ENCODE results near the gene THAP7. TPM values are rescaled to one million over a fixed set of nuclear protein-coding genes. Genes with fewer than 3 reads are reported as not detected.

THAP7 gene
- polyA plus RNA-seq, 1 donor (not counting 4 experiments of a cell fraction or from before 2014, with no cell fraction given) = 10.4 TPM

- no peaks in the 10 kb centered on the region for H4K20me1 ChIP-seq (ENCODE audit: control insufficient read depth, extremely low read depth, insufficient read depth, low read length)
- TF ChIP-seq CTCF (optimal IDR thresholded peaks at IDR 0.05 in 1 of 3, IDR thresholded peaks at IDR 0.05 in 1 of 3, conservative IDR thresholded peaks at IDR 0.05 in 1 of 3; ENCODE audit: extremely low read depth in 1 of 3, insufficient read depth in 2 of 3, low read length in 3 of 3) (no peak), EZH2 (IDR thresholded peaks at IDR 0.05; ENCODE audit: low read length) (no peak)
- DNase-seq (ENCODE audit: low read depth, low spot score) (no peak), FAIRE-seq (no peak)
- H3K4me1 ChIP-seq (ENCODE audit: control insufficient read depth, extremely low read depth, insufficient read depth, low read length) = no peaks in the 10 kb centered on the region
- H3K9me3 ChIP-seq (ENCODE audit: control insufficient read depth, low read depth, low read length) = no peaks in the 10 kb centered on the region
- no peak overlapping the region for H3K9ac ChIP-seq (ENCODE audit: control insufficient read depth, extremely low read depth, insufficient read depth, low read length)
- no peaks in the 10 kb centered on the region for H3K79me2 ChIP-seq (ENCODE audit: control insufficient read depth, insufficient read depth, low read length)
- H3K27ac ChIP-seq (ENCODE audit: control insufficient read depth, insufficient read depth, low read length) = no peak overlapping the region
- no peak overlapping the region for H2AFZ ChIP-seq (ENCODE audit: control insufficient read depth, low read length)
- no peaks in the 10 kb centered on the region for H3K9me1 ChIP-seq (ENCODE audit: control insufficient read depth, extremely low read depth, insufficient read depth, low read length)
- peaks cover 26 to 51% of the 10 kb centered on the region in 2 experiments for H3K36me3 ChIP-seq (ENCODE audit: control insufficient read depth in 2 of 2, extremely low read depth in 1 of 2, insufficient read depth in 2 of 2, low read length in 2 of 2)
- no peak overlapping the region for H3K4me3 ChIP-seq (ENCODE audit: control insufficient read depth in 2 of 3, extremely low read depth in 1 of 3, insufficient read depth in 2 of 3, low read depth in 1 of 3, low read length in 3 of 3)
- H3K4me2 ChIP-seq (ENCODE audit: control insufficient read depth, extremely low read depth, insufficient read depth, low read depth, low read length) = no peak overlapping the region
- dilution Hi-C loops (cut with MboI; ENCODE audit: extremely low pct_ligation_motif_present, low sequenced_read_pairs) = no loop called here
- H3K27me3 ChIP-seq (ENCODE audit: control insufficient read depth, extremely low read depth, insufficient read depth, low read length) = no peaks in the 10 kb centered on the region
Measured at GRCh38 chr22:20991252-20992055, 10.5 kb downstream of the THAP7 start.

DNA sequence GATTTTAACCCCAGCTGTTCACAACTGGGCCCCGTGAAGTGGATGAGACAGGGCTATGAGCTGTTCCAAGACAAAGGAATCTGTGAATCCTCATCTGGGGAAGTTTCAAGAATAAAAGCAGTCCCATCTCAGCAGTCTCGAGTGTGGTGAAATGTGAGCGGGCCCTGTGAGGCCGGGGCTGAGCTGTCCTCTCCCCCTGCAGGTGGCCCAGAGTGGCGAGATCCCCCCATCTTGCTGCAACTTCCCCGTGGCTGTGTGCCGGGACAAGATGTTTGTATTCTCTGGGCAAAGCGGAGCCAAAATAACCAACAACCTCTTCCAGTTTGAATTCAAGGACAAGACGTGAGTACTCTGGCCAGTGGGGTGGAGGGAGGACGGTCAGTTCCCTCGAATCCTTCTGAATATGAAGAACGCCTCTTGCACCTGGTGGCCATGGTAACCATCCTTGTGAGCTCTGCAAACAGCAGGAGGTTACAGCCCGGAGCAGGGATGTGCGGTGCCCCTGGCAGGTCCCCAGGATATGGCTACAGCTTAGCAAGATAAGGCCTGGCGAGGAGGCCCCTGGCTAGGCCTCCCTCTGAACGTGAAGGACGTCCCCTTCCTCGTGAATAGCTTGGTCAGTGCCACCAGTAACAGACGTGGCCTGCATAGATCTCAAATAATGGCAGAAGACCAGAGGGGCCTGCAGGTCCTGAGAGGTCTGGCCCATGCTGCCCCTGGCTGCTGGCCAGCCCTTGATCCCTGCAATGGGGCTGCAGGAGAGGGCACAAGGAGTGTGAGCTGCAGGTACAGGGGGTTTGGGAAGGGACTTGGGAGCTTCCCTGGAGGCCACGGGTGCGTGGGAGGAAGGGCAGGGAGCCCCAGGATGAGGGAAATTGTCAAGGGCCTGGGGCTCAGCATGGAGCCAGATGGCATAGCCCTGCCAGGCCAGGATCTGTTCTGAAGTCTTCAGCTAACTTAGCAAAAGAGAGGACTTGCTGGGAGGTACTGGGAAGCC, 11.4 kb downstream of the THAP7 start:
- TF ChIP-seq EZH2 (IDR thresholded peaks at IDR 0.05; ENCODE audit: low read length) (no peak), CTCF (optimal IDR thresholded peaks at IDR 0.05 in 1 of 3, IDR thresholded peaks at IDR 0.05 in 1 of 3, conservative IDR thresholded peaks at IDR 0.05 in 1 of 3; ENCODE audit: extremely low read depth in 1 of 3, insufficient read depth in 2 of 3, low read length in 3 of 3) (no peak)
- no peak for FAIRE-seq
- H3K27me3 ChIP-seq (ENCODE audit: control insufficient read depth, extremely low read depth, insufficient read depth, low read length) = no peaks in the 10 kb centered on the region
- H3K9me3 ChIP-seq (ENCODE audit: control insufficient read depth, low read depth, low read length) = no peaks in the 10 kb centered on the region
- H3K27ac ChIP-seq (ENCODE audit: control insufficient read depth, insufficient read depth, low read length) = no peak overlapping the region
- no peak overlapping the region for H3K4me3 ChIP-seq (ENCODE audit: control insufficient read depth in 2 of 3, extremely low read depth in 1 of 3, insufficient read depth in 2 of 3, low read depth in 1 of 3, low read length in 3 of 3)
- peaks cover 4% of the 10 kb centered on the region for H4K20me1 ChIP-seq (ENCODE audit: control insufficient read depth, extremely low read depth, insufficient read depth, low read length)
- no peak for DNase-seq (ENCODE audit: low read depth, low spot score)
- no peaks in the 10 kb centered on the region for H3K4me1 ChIP-seq (ENCODE audit: control insufficient read depth, extremely low read depth, insufficient read depth, low read length)
- dilution Hi-C loops (cut with MboI; ENCODE audit: extremely low pct_ligation_motif_present, low sequenced_read_pairs) = no loop called here
- H3K36me3 ChIP-seq (ENCODE audit: control insufficient read depth in 2 of 2, extremely low read depth in 1 of 2, insufficient read depth in 2 of 2, low read length in 2 of 2) = peaks cover 27 to 51% of the 10 kb centered on the region in 2 experiments
- no peaks in the 10 kb centered on the region for H3K9me1 ChIP-seq (ENCODE audit: control insufficient read depth, extremely low read depth, insufficient read depth, low read length)
- peaks cover under 1% of the 10 kb centered on the region for H3K79me2 ChIP-seq (ENCODE audit: control insufficient read depth, insufficient read depth, low read length)
- H2AFZ ChIP-seq (ENCODE audit: control insufficient read depth, low read length) = no peak overlapping the region
- no peak overlapping the region for H3K9ac ChIP-seq (ENCODE audit: control insufficient read depth, extremely low read depth, insufficient read depth, low read length)
- no peak overlapping the region for H3K4me2 ChIP-seq (ENCODE audit: control insufficient read depth, extremely low read depth, insufficient read depth, low read depth, low read length)
